K562 (cell line): ENCODE measurements around the gene ERI2. TPM values are rescaled to one million over a fixed set of nuclear protein-coding genes. Genes with fewer than 3 reads are reported as not detected.
"Not testable (repeated sequence)": the region's sequence is repeated elsewhere in the genome, so short reads cannot be mapped to it uniquely, and the experiment has no call there.

Experiments
- ATAC-seq: fragments of 200-7000 bp; cut with Tn5 transposase; 3 replicates; pipeline ENCODE4 v1.9.1; 2020; ENCODE audit warnings: moderate library complexity
- BruUV-seq: library from RNA; stranded (reverse); fragments of 400-500 nt; replicated peaks from 2 replicates; lab custom pipeline; 2021; lab: Mats Ljungman, UMichigan
- CTCF ChIA-PET: fragments of 300-600 bp; formaldehyde crosslinking; extraction: SDS; loops from one replicate; lab custom pipeline; 2021; ENCODE audit warnings: low intra/inter-chr PET ratio; lab: Yijun Ruan, JAX
- POLR2A ChIA-PET: fragments of 300-600, 350-650 bp; sonication (Branson Sonifier 250); formaldehyde crosslinking; extraction: SDS; loops from one replicate; lab custom pipeline; 2021; ENCODE audit warnings: antibody characterized with exemption, inconsistent platforms; lab: Yijun Ruan, JAX
- DNase-seq, 4 experiments: peaks; one replicate each; pipeline versions ENCODE4 v3.0.0 to v3.0.0-alpha.2; 2011 to 2018; ENCODE audit warnings: low spot score in 3 of 4, mixed read lengths in 3 of 4; ENCODE audit errors: extremely low read depth in 1 of 4
- FAIRE-seq: peaks from 2 replicates; lab custom pipeline; 2011; peaks lifted over from hg19 to GRCh38; lab: Jason Lieb, UNC
- H2AFZ ChIP-seq: 2 replicates; pipeline ENCODE4 v1.6.0; 2011; ENCODE audit warnings: low read depth, low read length, control low read depth, inconsistent platforms
- H3K27ac ChIP-seq: fragments of 200-600 bp; 3 replicates; pipeline ENCODE4 v1.8.0; 2011; ENCODE audit warnings: low read depth, mild to moderate bottlenecking, control low read depth, inconsistent platforms, low read length, moderate library complexity, mixed read lengths; ENCODE audit errors: extremely low read depth
- H3K27me3 ChIP-seq, 2 experiments: fragments of 300-600 bp in 1 of 2; 2 replicates in 1 of 2; 3 replicates in 1 of 2; pipeline versions ENCODE4 v1.6.0 to v1.8.0; 2011; ENCODE audit warnings: inconsistent platforms in 2 of 2, low read length in 2 of 2, mild to moderate bottlenecking in 1 of 2, mixed read lengths in 1 of 2, moderate library complexity in 1 of 2; ENCODE audit not compliant: control insufficient read depth in 2 of 2, insufficient read depth in 2 of 2
- H3K36me3 ChIP-seq: fragments of 300-600 bp; 3 replicates; pipeline ENCODE4 v1.8.0; 2011; ENCODE audit warnings: mild to moderate bottlenecking, low read length, inconsistent platforms; ENCODE audit not compliant: control insufficient read depth, insufficient read depth
- H3K4me1 ChIP-seq, 2 experiments: fragments of 200-600 bp in 1 of 2; replicated peaks in 1 of 2; 2 replicates in 1 of 2; 3 replicates in 1 of 2; pipeline versions ENCODE4 v1.5.1 to v1.8.0; 2011; ENCODE audit warnings: inconsistent platforms in 2 of 2, low read length in 2 of 2, mild to moderate bottlenecking in 1 of 2, mixed read lengths in 1 of 2, moderate library complexity in 1 of 2; ENCODE audit not compliant: control insufficient read depth in 2 of 2, insufficient read depth in 2 of 2
- H3K4me2 ChIP-seq: 2 replicates; pipeline ENCODE4 v1.6.1; 2011; ENCODE audit warnings: low read length, control low read depth, inconsistent platforms, mixed read lengths; ENCODE audit not compliant: insufficient read depth
- H3K4me3 ChIP-seq: fragments of 200-600 bp; sonication (generic), shearing (Covaris generic); 2 replicates; pipeline ENCODE4 v1.5.1; 2016; ENCODE audit warnings: control low read depth, inconsistent platforms
- H3K79me2 ChIP-seq: fragments of 200-600 bp; 3 replicates; pipeline ENCODE4 v1.8.0; 2011; ENCODE audit warnings: low read length, inconsistent platforms; ENCODE audit not compliant: control insufficient read depth, insufficient read depth
- H3K9ac ChIP-seq, 2 experiments: 2 replicates each; pipeline versions ENCODE4 v1.6.0 to v1.6.1; 2011; ENCODE audit warnings: low read depth in 2 of 2, low read length in 2 of 2, control low read depth in 1 of 2, inconsistent platforms in 1 of 2, mild to moderate bottlenecking in 1 of 2, mixed read lengths in 1 of 2; ENCODE audit not compliant: insufficient read depth in 1 of 2
- H3K9me1 ChIP-seq: one replicate; pipeline ENCODE4 v1.6.0; 2011; ENCODE audit warnings: inconsistent platforms, mild to moderate bottlenecking, low read length, moderate library complexity; ENCODE audit not compliant: control insufficient read depth, insufficient read depth
- H3K9me3 ChIP-seq: replicated peaks from 2 replicates; pipeline ENCODE4 v1.5.1; 2011; ENCODE audit warnings: low read depth, low read length, inconsistent platforms; ENCODE audit not compliant: control insufficient read depth, insufficient read depth
- H4K20me1 ChIP-seq: replicated peaks from 2 replicates; pipeline ENCODE4 v1.6.1; 2011; ENCODE audit warnings: low read length, inconsistent platforms, mixed read lengths; ENCODE audit not compliant: control insufficient read depth, insufficient read depth
- FOXP1 ChIP-seq: sonication (generic); formaldehyde crosslinking; IDR thresholded peaks from 2 replicates; pipeline ENCODE4 v1.8.0; 2022; ENCODE audit warnings: mild to moderate bottlenecking, missing genetic modification reagents
- ZFX ChIP-seq: sonication (generic); formaldehyde crosslinking; IDR thresholded peaks from 2 replicates; pipeline ENCODE4 v1.8.0; 2022; ENCODE audit warnings: mild to moderate bottlenecking, missing genetic modification reagents, moderate library complexity
- ZNF445 ChIP-seq: fragments of 250-450 bp; sonication (Bioruptor Pico); IDR thresholded peaks from 2 replicates; pipeline ENCODE4 v1.4.0; 2020; ENCODE audit warnings: low read depth, mild to moderate bottlenecking, moderate library complexity
- WGBS: fragments of 100-300 bp; shearing (Covaris generic); methylation state at CpG from one replicate; pipeline ENCODE4 v1.1.6; 2016; ENCODE audit warnings: low coverage, mixed read lengths; ENCODE audit not compliant: insufficient coverage; ENCODE audit errors: missing lambda C conversion rate; 5-methylcytosine and 5-hydroxymethylcytosine counted together
- in situ Hi-C: fragments of 300-500 bp; cut with MboI; formaldehyde crosslinking; loops from 4 replicates; pipeline ENCODE4 v1.15.0; 2018; ENCODE audit warnings: inconsistent platforms, mixed read lengths
- intact Hi-C: fragments of 100-400 bp; cut with micrococcal nuclease; formaldehyde crosslinking; loops from 2 replicates; pipeline ENCODE4 v1.14.2; 2022
- polyA plus RNA-seq, 8 experiments: library from polyadenylated mRNA; depleted of rRNA in 4 of 8; stranded (reverse) in 5 of 8; unstranded in 3 of 8; fragments of >200 nt; fragmentation: Nextera tagmentation in 2 of 8; fragmentation: Illumina TruSeq in 1 of 8; extraction: Ambion mirVana in 2 of 8; extraction: Trizol in 1 of 8; gene quantifications; 2 replicates each; pipeline versions ENCODE4 v1.2.1 to v1.2.3, GENCODE V29; 2011 to 2014; ENCODE audit warnings: inconsistent platforms in 1 of 8, missing spikeins in 1 of 8
- total RNA-seq, 7 experiments: library from RNA; depleted of rRNA in 6 of 7; stranded (reverse); fragments of >200 nt in 6 of 7; fragmentation: Illumina TruSeq in 2 of 7; extraction: Trizol in 2 of 7; gene quantifications; 2 replicates each; pipeline versions ENCODE4 v1.2.1 to v1.2.3, GENCODE V29; 2011 to 2021; ENCODE audit warnings: low replicate concordance in 1 of 7
- TF ChIP-seq, protein P1 (sequence below): sonication (generic); formaldehyde crosslinking; IDR thresholded peaks from 2 replicates; pipeline ENCODE4 v1.8.0; 2022; ENCODE audit warnings: mild to moderate bottlenecking, missing genetic modification reagents

Gene ERI2
- total and polyA plus RNA-seq, 9 of the 15 experiments (the other 6 are each of a cell fraction or from before 2014, with no cell fraction given), result 23.3 to 57.0 (median 48.1) TPM

DNA sequence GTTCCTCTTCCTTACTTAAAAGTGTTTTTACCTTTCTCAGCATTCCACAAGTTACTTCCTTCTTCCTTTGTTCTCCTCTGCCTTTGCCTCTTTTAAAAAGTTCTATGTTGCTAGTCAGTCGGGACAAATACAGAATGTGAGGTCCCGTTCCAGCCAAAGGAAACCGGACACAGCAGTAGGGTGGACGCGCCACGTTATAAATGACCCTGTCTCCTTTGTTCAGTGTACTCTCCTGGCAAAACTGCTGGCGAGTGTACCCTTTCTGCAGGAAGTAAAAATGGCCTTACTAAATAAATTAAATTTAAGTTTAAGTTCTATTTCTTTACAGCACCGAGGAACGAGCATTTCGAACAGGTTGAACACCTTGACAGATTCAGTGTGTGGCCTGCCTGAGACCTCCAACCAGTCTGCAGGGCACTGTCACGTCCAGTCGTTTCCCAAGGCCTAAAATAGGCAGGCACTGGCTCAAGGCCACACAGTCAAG, 546 bp downstream of the ERI2 start:
- POLR2A ChIA-PET, result interaction anchor here (0.5 to 1.6 kb wide), 9 partner anchors 9 to 403 kb away, joined by 3 to 6 read pairs (median 4); no protein-coding TSS in a partner anchor
- Histone ChIP-seq H3K4me2 (peak overlapping the region; percentile 98), H3K79me2 (peaks cover 54% of the 10 kb centered on the region), H3K36me3 (peaks cover 31% of the 10 kb centered on the region), H3K4me1 (peaks cover 24% of the 10 kb centered on the region in 2 experiments), H3K9ac (peak overlapping the region; percentile 95 to 99), H3K4me3 (peak overlapping the region; percentile 96), H2AFZ (peak overlapping the region; percentile 93), H3K27ac (peak overlapping the region; percentile 98)
- CTCF ChIA-PET, H3K9me1 ChIP-seq, BruUV-seq, FAIRE-seq, H3K9me3 ChIP-seq, in situ Hi-C loops, H4K20me1 ChIP-seq, H3K27me3 ChIP-seq: not testable (repeated sequence)
- intact Hi-C loops, result loop anchor here (5.0 to 10.0 kb wide), 3 partner anchors 63 to 277 kb away; partner anchors contain the start of gene THUMPD1
- 0 out of 2 replicates have a peak, but pooled peaks have one; percentile 7 for TF ChIP-seq ZNF445
- peak; percentile 43; the same call in 1 of the 2 replicates for TF ChIP-seq FOXP1
- TF ChIP-seq, protein P1, sequence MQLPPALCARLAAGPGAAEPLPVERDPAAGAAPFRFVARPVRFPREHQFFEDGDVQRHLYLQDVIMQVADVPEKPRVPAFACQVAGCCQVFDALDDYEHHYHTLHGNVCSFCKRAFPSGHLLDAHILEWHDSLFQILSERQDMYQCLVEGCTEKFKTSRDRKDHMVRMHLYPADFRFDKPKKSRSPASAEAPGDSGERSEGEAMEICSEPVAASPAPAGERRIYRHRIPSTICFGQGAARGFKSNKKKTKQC, result 0 out of 2 replicates have a peak, but pooled peaks have one; percentile 66
- TF ChIP-seq ZFX (CRISPR knock-in tag), result 0 out of 2 replicates have a peak, but pooled peaks have one; percentile 76
- ATAC-seq, result peak; percentile 14; the same call in 2 of the 3 replicates
- DNase-seq, result peak in 1 of 4 experiments; percentile 43
- 4% methylated on average over 12 of the region's 12 CpGs for WGBS
